ENCODE measurements around the gene VAV1. TPM values are rescaled to one million over a fixed set of nuclear protein-coding genes. Genes with fewer than 3 reads are reported as not detected.

Gene VAV1
- total RNA-seq, 1 experiment from 2014 or later, result 0.05 TPM

GRCh38 chr19:6728346-6728745 is 44.2 kb upstream of the VAV1 start:
- intact Hi-C loops (cut with micrococcal nuclease; ENCODE audit: unreplicated experiment) (no loop called here), in situ Hi-C loops (cut with HindIII; ENCODE audit: low pct_unique_long_range_greater_than_20kb, low sequenced_read_pairs) (no loop called here)
- no peak for TF ChIP-seq POLR2AphosphoS5 (IDR thresholded peaks at IDR 0.05; ENCODE audit: low read depth, low read length)
- TF ChIP-seq SIN3A (IDR thresholded peaks at IDR 0.05; ENCODE audit: borderline replicate concordance, insufficient read depth, low read depth, low read length), result no peak
- TF ChIP-seq CTCF (IDR thresholded peaks at IDR 0.05), result no peak
- TF ChIP-seq, protein P1, sequence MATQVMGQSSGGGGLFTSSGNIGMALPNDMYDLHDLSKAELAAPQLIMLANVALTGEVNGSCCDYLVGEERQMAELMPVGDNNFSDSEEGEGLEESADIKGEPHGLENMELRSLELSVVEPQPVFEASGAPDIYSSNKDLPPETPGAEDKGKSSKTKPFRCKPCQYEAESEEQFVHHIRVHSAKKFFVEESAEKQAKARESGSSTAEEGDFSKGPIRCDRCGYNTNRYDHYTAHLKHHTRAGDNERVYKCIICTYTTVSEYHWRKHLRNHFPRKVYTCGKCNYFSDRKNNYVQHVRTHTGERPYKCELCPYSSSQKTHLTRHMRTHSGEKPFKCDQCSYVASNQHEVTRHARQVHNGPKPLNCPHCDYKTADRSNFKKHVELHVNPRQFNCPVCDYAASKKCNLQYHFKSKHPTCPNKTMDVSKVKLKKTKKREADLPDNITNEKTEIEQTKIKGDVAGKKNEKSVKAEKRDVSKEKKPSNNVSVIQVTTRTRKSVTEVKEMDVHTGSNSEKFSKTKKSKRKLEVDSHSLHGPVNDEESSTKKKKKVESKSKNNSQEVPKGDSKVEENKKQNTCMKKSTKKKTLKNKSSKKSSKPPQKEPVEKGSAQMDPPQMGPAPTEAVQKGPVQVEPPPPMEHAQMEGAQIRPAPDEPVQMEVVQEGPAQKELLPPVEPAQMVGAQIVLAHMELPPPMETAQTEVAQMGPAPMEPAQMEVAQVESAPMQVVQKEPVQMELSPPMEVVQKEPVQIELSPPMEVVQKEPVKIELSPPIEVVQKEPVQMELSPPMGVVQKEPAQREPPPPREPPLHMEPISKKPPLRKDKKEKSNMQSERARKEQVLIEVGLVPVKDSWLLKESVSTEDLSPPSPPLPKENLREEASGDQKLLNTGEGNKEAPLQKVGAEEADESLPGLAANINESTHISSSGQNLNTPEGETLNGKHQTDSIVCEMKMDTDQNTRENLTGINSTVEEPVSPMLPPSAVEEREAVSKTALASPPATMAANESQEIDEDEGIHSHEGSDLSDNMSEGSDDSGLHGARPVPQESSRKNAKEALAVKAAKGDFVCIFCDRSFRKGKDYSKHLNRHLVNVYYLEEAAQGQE (IDR thresholded peaks at IDR 0.05; ENCODE audit: insufficient read depth in 1 of 2, low read depth in 2 of 2, low read length in 1 of 2), result no peak
- no peak for TF ChIP-seq TCF7L2 (IDR thresholded peaks at IDR 0.05; ENCODE audit: low read depth, low read length)
- Histone ChIP-seq H3K36me3 (ENCODE audit: control insufficient read depth, insufficient read depth, low read length) (no peaks in the 10 kb centered on the region), H3K4me1 (ENCODE audit: control insufficient read depth, insufficient read depth, low read length) (no peaks in the 10 kb centered on the region), H3K27ac (ENCODE audit: low read length) (no peak overlapping the region), H3K9me3 (ENCODE audit: control insufficient read depth, insufficient read depth, low read depth, low read length) (no peaks in the 10 kb centered on the region), H3K27me3 (ENCODE audit: control insufficient read depth, insufficient read depth, low read length) (no peaks in the 10 kb centered on the region), H3K4me3 (ENCODE audit: low read depth in 2 of 2, low read length in 2 of 2) (no peak overlapping the region)
- no TSS peak for BruUV-seq (replicated peaks)
- POLR2A ChIA-PET, result no interaction called here
- ATAC-seq (no peak), DNase-seq (ENCODE audit: low read depth, low spot score) (no peak)
- CTCF ChIA-PET, result interaction anchor here (0.7 kb wide), 1 partner anchor 58 kb away, joined by 10 read pairs; the partner anchor contains the start of gene TNFSF14

DNA sequence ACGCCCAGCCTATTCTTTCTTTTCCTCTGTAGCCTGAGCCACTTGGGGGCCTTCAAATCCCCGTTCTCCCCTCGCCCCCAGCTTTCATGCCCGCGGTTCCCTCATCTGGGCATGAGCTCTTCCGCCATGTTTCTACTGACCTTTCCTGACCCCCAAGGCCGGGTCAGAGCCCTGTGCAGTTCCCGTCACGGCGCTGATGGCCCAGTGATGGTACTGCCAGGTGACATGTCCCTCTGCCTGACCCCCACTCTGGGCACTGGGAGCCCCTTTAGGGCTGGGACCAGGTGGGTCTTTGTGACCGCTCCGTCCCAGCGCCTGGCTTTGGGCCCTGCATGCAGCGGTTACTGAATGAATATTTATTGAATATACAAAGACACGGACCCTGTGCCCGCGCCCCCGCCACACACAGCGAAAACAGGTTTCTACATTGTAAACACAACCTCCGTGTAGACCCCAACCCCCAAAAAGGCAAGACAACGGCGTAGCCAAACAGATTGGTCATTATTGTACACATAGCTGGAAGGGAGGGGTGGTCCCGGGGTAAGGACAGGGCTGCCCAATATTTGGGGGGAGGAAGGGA is 42.8 kb upstream of the VAV1 start:
- DNase-seq (ENCODE audit: low read depth, low spot score) (no peak), ATAC-seq (no peak)
- Histone ChIP-seq H3K4me1 (ENCODE audit: control insufficient read depth, insufficient read depth, low read length) (no peaks in the 10 kb centered on the region), H3K27me3 (ENCODE audit: control insufficient read depth, insufficient read depth, low read length) (no peaks in the 10 kb centered on the region), H3K36me3 (ENCODE audit: control insufficient read depth, insufficient read depth, low read length) (no peaks in the 10 kb centered on the region), H3K9me3 (ENCODE audit: control insufficient read depth, insufficient read depth, low read depth, low read length) (no peaks in the 10 kb centered on the region), H3K27ac (ENCODE audit: low read length) (no peak overlapping the region), H3K4me3 (ENCODE audit: low read depth in 2 of 2, low read length in 2 of 2) (no peak overlapping the region)
- in situ Hi-C loops (cut with HindIII; ENCODE audit: low pct_unique_long_range_greater_than_20kb, low sequenced_read_pairs) (no loop called here), intact Hi-C loops (cut with micrococcal nuclease; ENCODE audit: unreplicated experiment) (no loop called here)
- CTCF ChIA-PET, result no interaction called here
- BruUV-seq (replicated peaks), result no TSS peak
- POLR2A ChIA-PET, result no interaction called here
- TF ChIP-seq TCF7L2 (IDR thresholded peaks at IDR 0.05; ENCODE audit: low read depth, low read length) (no peak), SIN3A (IDR thresholded peaks at IDR 0.05; ENCODE audit: borderline replicate concordance, insufficient read depth, low read depth, low read length) (no peak), CTCF (IDR thresholded peaks at IDR 0.05) (no peak), POLR2AphosphoS5 (IDR thresholded peaks at IDR 0.05; ENCODE audit: low read depth, low read length) (no peak)
- TF ChIP-seq, protein P1 (IDR thresholded peaks at IDR 0.05; ENCODE audit: insufficient read depth in 1 of 2, low read depth in 2 of 2, low read length in 1 of 2), result no peak
